ENCODE results near the gene ACD.
A peak's percentile ranks its signal among the peaks of the same experiment; 100 is the strongest.

The ACD gene

DNA sequence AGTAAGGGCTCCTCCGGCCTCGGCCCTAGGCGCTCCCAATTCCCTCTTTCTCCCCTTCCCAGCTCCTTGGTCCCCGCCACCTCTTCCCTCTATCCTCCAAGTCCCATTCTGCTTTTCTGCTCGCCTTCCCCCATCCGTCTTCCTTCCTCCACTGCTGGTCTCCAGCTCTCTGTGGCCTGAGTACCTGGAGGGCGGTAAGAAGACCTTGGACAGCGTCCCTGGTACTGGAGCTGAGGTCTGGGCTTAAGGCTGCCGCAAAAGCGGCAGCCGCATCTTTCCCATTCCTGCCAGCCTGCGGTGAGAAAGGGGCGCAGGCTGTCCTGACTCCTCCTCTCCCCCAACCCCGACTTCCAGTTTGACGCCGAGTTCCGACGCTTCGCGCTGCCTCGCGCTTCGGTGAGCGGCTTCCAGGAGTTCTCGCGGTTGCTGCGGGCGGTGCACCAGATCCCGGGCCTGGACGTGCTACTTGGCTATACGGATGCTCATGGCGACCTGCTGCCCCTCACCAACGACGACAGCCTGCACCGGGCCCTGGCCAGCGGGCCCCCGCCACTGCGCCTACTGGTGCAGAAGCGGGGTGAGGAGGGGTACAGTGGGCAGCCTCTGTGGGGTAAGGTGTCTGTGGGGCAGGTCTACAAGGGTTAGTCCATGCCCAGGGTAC is 1.2 kb upstream of the ACD start:
- no peak for DNase-seq

DNA sequence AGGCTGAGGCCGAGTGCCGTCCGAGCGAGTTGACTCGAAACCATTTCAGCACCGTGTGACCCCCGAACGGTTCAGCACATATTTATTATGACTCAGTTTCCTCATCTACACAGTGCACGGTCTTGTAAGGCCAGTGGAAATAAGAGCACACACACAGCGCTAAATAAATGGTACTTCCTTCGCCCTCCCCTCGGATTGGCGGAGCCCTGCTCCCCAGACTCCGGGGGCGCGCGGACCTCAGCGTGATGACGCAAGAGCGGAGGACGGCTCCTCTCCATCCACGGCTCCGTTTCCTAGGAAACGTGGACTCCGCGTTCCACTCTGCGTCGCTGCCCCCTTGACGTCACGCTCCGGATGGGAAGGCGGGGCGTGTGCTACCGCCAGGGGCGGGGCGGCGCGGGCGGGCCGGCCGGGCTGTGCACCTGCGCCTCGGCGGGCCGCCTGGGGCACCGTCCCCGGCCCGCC is 536 bp upstream of the ACD start, which contains the start of gene PARD6A:
PARD6A (plus strand) TSS at position 397 of the 465 bp plus-strand sequence. CDS start 79 bp downstream, outside the sequence.
- peak; percentile 97 to 98 for DNase-seq

DNA sequence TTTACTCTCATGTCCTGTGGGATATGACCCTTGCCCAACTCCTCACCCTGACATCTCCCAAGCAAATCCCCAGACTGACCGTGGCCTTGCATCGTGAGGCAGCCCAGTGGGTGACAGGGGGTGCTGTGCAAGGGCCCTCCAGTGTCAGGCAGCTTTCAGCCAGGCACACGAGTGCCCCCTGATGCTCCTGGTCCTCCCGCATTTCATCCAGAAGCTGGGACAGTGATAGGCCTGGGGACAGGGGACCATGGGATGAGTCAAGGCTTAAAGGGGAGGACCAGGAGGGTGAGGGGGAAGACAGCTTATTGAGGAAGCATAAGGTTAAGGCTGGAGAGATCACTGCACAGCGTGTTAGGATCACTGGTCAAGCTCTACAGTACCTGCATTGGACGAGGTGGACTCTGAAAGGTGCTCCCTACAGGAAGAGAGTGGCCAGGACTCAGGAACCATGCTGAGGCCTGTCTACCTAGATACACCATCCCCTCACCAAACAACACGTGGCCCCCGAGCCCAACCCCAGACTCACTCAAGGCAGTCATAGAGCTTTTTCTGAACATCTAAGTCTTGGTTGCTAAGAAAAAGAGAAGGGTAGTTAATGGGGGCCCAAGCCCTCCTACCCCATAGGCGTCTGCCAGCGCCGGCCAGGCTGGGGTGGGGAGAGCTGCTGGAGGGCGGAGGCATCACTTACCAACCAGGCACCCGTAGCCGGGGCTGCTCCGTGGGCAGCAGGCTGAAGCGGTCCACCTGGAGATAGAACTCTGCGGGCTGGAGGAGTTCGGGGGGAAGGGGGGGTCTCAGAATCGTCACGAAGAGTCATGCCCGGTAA is 998 bp downstream of the ACD start:
- no peak for DNase-seq

DNA sequence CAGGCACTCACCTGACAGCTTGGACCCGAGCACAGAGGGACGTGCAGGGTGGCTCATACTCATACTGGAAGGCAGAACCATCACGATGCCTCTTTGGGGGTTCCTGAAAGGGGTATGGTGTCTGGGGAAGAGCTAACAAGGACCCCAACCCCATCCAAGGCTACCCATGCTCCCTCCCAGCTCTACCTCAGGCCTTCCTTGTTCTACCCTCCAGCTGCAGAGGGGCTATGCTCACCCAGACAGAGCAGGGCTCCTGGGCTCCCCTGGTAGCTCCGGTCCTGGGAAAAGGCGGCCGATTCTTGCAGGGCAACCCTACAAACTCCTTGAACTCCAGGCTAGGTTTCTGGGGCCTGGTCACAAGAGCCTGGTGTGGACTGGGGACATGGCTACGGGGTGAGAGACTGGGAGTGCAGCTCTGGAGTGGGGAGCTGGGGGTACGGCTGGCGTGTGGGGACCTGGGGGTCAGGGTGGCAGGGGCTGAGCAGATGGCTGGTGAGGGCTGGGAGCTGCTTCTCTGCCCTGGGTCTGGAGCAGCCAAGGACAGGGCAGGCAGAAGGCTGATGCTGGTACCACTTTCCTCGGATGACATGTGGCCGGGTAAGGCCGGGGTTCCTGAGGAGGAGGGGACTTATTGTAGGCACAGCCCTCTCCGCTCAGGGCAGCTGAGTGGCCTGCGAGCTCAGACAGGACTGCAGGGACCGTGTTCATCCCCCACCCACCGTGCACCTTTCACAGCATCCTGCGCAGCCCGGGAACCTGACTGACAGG is 2.1 kb downstream of the ACD start:
- no peak for DNase-seq

DNA sequence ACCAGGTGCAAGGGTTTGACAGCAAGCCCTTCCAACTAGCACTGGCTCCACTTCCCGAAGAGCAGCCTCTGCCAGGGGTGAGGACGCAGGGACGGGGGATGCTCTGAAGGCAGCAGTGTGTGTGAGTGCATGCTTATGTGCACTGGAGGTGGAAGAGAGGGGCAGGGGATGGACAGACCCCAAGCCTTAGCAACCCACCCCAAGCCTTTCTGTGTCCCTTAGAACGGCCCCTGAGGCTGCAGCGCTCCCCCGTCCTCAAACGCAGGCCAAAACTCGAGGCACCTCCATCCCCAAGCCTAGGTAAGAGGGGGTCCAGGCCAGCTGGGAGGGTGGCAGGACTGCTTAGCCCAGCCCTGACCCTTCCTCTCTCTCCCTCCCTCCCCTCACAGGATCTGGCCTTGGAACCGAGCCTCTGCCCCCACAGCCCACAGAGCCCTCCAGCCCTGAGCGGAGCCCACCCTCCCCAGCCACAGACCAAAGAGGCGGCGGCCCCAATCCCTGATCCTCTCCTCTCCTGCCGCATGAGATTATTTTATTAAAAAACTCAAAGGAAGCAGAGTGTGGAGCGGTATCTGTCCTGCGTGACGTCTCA is 2.9 kb downstream of the ACD start:
- no peak for DNase-seq

DNA sequence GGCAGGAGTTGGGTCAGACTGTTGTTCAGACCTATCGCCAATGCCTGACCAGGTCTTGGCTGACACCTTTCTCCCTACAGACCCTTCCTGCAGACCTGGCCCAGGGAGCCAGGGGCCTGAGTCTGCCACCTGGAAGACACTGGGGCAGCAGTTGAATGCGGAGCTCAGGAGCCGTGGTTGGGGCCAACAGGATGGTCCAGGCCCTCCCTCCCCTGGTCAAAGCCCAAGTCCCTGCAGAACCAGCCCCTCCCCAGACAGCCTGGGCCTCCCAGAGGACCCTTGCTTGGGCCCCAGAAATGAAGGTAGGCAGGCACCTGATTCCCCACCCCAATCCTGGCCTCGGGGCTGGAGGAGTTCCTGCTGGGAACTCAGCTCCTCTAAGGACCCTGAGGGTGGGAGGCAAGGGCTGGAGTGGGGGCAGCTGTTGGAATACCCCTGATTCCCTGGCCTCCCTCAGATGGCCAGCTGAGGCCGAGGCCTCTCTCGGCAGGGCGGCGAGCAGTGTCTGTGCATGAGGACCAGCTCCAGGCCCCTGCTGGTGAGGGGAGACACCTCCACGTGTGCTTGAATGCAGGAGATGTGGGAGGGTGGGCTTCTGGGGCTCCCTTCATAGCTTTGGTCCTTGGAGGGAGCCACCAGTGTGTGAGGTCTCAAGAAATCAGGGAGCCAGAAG is 3.6 kb downstream of the ACD start:
- no peak for DNase-seq

DNA sequence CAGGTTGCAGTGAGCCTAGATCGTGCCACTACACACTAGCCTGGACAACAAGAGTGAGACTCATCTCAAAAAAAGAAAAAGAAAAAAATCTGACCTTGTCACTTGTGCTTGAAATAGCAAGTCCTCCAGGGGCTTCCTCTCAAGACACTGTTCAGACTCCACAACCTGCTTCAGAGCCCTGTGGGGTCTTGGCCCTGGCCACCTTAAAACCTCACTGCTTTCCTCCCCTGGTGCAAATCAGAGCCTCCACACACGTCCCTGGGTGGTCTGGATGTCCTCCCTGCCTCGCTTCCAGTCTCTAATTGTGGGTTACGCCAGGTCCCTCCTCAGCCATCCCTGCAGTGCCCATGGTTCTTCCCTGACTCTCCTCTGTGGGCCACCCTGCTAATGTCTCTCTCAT is 4.7 kb downstream of the ACD start:
- DNase-seq, result no peak

DNA sequence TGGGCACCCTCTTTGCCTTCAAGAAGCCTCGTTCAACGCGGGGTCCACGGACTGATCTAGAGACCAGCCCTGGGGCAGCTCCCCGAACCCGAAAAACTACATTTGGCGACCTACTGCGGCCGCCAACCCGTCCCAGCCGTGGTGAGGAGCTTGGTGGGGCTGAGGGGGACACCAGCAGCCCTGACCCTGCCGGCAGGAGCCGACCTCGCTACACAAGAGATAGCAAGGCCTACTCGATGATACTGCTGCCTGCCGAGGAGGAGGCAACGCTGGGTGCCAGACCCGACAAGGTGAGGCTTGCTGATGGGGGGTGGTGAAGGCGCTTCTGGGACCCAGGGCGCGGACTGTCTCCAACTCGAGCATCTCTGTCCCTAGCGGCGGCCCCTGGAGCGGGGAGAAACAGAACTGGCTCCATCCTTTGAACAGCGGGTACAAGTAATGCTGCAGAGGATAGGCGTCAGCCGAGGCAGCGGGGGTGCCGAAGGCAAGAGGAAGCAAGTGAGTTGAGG is 5.6 kb downstream of the ACD start:
- DNase-seq, result no peak

DNA sequence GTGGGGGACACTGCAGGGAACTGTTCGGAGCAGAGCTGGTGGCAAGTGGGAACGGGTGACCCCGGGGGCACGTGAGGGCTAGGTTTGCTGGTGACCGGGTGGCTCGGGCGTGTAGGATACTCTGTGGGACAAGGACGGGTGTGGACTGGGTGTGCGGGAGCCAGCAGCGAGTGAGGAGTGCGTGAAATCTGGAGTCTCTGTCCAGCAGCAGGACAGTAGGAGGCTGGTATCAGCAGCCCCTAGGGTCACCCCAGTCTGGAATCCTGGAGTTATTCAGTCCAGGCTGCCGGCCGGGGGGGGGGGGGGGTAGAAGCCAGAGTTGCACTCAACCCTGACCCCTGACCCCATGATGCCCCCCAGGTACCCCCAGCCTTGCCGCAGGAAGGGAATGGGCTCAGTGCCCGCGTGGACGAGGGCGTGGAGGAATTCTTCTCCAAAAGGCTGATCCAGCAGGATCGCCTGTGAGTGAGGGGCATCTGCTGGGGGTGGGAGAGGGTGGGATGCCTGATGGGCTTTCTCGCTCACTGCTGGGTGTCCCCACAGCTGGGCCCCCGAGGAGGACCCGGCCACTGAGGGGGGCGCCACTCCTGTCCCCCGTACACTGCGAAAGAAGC is 6.2 kb downstream of the ACD start:
- DNase-seq, result no peak

DNA sequence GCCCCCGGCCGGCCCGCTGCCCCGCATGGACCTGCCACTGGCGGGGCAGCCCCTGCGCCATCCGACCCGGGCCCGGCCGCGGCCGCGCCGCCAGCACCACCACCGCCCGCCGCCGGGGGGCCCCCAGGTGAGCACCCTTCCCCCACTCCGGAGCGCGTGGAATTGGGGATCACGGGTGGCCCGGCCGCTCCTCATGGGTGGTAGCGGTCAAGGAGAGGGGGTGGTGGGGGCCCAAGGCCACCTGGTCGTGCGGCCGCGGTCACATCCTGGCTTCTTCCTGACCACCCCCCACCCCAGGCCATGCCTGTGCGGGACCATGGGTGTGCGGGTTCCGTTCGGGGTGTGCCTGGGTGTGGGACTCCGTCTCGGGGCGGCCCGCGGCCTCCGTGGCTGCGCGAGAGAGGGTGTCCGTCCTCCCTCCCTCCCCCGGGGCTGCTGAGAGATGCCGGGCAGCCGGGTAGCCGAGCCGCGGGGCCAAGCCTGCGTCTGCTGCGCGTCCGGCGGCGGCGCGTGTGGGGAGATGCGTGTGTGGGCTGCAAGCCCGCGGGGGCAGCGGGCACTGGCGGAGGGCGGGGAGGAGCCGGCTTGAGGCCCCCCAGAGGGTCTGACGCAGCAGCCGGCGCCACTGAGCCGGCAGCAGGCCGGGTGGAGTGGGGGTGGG is 6.8 kb downstream of the ACD start:
- DNase-seq, result no peak

DNA sequence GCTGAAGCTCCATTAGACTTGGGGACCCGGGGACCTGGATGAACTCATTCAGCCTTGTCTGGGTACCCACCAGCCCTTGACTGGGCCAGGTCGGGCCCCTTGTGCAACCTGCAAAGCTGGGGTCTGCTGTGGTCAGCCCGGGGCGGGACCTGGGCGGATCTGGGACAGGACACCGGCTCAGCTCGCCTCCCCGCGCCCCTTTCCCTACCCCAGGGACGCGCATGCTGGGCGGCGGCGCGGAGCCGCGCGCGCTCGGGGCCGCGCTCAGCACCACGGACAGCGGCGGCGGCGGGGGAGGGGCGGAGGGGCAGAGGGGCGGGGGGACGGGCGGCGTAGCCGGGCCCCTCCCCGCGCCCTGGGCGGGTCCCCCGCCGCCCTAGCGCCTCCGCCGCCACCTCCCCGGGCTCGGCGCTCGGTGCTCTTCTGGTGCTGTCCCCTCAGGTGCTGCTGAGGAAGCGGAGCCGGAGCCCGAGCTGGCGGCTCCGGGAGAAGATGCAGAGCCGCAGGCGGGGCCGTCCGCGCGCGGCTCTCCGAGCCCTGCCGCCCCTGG is 7.4 kb downstream of the ACD start:
- no peak for DNase-seq

DNA sequence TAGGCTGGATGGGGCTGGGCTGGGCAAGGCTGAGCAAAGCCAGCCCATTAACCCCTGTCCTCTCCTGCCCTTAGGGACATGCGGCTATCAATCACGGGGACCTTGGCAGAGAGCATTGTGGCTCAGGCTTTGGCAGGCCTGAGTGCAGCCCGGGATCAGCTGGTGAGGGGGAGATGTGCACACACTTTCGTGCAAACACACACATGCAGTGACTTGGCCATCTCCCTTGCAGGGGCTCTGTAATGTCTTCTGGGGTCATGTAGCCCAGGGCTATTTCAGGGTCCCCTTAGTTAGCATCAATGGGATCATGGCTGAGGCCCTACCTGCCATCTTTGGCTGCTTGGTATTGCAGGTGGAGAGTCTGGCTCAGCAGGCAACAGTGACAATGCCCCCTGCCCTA is 8.2 kb downstream of the ACD start:
- DNase-seq, result no peak

DNA sequence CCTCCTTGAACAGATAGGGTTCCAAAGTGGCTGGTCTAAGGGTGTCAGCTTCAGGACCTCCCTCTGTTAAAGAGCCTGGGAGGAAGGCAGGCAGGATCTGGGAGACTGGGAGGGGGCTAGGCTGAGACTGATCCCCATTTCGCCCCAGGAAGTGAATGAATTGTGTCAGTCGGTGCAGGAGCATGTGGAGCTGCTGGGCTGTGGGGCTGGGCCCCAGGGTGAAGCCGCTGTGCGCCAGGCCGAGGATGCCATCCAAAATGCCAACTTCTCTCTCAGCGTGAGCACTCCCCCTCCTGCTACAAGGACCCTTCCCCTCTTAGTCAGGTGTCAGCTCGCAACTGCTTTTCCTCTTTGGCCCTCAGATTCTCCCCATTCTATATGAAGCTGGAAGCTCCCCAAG is 9.0 kb downstream of the ACD start:
- DNase-seq, result no peak

DNA sequence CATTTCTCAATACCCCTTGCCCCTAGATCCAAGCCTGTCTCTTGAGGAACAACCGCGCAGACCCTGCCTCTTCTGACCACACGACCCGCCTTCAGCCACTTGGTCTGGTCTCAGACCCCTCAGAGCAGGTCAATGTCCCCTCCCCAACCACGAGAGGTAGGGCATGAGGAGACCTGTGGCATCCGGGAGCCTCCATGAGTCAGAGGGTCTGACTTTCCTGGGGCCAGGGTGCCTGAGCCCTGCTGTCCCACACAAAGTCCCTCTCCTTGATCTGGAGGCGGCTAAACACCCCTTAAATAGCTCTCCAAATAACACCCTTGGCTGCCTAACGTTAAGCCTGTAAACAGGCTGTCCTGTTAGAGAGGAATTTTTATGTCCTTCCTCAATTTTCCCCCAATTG is 10.0 kb downstream of the ACD start:
- DNase-seq, result no peak

DNA sequence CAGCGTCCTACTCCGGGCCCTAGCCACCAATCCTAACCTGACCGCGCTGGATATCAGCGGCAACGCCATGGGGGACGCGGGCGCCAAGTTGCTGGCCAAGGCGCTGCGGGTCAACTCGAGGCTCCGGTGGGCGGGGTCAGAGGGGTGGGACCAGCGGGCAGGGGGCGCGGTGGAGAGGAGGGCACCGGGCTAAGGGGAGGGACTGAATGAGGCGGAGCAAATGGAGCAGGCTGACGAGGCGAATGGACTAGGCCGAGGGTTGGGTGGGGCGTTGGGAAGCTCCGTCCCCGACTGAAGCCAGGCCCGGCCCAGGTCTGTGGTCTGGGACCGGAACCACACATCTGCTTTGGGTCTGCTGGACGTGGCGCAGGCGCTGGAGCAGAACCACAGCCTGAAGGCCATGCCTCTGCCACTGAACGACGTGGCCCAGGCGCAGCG is 10.5 kb downstream of the ACD start:
- no peak for DNase-seq

DNA sequence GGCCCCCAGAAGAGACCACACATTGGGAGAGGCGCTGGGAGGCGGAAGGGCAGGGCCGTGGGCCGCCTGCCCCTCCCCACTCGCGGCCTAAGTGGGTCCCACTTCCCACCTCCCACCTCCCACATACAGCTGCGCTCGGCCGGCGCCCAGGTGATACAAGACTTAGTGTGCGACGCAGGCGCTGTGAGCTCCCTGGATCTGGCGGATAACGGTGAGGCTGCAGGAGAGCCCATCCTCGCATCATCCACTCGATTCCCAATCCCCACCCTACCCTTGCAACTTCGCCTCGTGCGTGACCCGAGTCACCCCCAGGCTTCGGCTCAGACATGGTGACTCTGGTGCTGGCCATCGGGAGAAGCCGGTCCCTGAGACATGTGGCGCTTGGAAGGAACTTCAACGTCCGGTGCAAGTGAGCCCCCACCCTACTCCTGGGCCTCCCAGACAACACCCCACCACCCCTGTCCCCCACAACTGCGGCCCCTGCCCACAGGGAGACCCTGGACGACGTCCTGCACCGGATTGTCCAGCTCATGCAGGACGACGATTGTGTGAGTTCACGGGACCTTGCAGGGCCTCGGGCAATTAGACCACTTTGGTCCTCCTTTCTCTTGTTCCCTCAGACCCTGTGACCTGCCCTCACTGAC is 11.2 kb downstream of the ACD start:
- DNase-seq, result no peak

DNA sequence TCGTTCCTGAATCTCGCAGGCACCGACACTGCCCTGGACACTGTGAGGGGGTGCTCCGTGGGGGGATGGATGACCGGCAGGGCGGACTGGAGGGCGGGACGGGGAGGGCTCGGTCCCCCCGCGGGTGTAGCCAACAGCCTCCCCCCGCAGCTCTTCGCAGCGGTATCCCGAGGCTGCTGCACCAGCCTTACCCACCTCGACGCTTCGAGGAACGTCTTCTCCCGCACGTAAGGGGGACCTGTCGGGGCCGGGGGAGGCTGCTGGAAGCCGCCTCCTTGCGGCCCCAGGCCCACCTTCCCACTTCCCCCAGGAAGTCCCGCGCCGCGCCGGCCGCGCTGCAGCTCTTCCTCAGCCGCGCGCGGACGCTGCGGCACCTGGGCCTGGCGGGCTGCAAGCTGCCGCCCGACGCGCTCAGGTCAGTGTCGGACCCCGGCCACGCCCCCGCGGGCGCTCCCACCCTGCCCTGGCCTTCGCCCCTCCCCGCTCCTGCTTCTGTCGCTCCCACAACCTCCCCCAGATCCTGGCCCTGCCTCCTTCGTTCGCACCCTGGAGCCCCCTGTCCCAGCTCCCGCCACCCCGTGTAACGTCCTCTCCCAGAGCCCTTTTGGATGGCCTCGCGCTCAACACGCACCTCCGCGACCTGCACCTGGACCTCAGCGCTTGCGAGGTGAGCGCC is 11.8 kb downstream of the ACD start:
- DNase-seq, result no peak

DNA sequence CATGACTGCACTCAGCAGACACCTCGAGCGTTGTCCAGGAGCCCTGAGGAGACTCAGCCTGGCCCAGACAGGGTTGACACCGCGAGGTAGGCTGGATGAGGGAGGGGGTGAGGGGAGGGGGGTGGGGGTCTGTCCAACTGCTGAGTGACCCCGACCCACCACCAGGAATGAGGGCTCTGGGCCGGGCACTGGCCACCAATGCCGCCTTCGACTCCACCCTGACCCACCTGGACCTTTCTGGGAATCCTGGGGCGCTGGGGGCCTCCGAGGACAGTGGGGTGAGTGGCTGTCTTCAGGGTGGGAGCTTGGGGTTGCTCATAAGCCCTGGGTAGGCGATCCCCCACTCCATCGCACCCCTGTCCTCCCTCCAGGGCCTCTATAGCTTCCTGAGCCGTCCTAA is 12.4 kb downstream of the ACD start:
- no peak for DNase-seq

DNA sequence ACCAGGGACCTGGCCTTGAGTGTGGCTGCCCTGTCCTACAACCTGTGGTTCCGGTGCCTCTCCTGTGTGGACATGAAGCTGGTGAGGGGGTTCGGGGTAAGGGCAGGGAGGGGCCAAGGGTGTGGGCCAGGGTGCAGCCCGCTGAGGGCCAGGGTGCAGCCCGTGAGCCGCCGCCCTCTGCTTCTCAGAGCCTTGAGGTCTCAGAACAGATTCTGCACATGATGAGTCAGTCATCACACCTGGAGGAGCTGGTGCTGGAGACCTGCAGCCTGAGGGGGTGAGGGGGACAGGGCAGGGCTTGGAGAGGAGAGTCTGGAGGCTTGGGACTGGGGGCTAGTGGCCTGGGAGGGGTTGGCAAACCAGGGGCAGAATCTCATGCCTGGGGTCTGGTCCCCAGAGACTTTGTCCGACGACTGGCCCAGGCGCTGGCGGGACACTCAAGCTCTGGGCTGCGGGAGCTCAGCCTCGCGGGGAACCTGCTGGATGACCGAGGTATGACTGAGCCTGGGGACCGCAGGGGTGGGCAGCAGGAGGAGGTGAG is 12.9 kb downstream of the ACD start:
- DNase-seq, result no peak
